22Rv1 (cell line): ENCODE measurements around the gene SLC16A5.

Source experiments
- H3K27ac ChIP-seq: fragments of 450-650 bp; 2 replicates; pipeline ENCODE4 v1.5.1; 2017
- ZFX ChIP-seq: fragments of 450-650 bp; IDR thresholded peaks from 2 replicates; pipeline ENCODE4 v1.6.1; 2017; ENCODE audit warnings: antibody characterized with exemption, borderline replicate concordance
- TF ChIP-seq, protein P1 (sequence below): fragments of 450-650 bp; IDR thresholded peaks from 2 replicates; pipeline ENCODE4 v1.5.1; 2017; ENCODE audit warnings: mild to moderate bottlenecking

SLC16A5 gene

DNA sequence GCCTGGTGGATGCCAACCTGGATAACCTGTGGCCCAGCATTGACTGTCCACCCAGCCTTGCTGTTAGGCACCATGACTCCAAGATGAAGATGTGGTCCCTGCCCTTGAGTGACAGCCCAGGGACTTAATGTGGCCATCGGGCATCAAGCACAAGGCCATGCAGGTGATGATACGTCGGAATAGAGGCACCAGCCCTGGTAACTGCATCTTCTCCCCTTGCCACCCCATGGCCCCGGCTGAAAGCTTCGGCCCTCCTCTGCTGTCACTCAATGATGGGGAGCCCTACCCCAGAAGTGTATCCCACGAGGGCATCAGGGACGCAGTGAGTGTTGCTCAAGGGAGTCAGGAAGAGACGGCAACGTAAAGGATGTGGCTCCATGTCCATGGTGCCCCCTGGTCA is 41.8 kb downstream of the SLC16A5 start:
- TF ChIP-seq, protein P1, sequence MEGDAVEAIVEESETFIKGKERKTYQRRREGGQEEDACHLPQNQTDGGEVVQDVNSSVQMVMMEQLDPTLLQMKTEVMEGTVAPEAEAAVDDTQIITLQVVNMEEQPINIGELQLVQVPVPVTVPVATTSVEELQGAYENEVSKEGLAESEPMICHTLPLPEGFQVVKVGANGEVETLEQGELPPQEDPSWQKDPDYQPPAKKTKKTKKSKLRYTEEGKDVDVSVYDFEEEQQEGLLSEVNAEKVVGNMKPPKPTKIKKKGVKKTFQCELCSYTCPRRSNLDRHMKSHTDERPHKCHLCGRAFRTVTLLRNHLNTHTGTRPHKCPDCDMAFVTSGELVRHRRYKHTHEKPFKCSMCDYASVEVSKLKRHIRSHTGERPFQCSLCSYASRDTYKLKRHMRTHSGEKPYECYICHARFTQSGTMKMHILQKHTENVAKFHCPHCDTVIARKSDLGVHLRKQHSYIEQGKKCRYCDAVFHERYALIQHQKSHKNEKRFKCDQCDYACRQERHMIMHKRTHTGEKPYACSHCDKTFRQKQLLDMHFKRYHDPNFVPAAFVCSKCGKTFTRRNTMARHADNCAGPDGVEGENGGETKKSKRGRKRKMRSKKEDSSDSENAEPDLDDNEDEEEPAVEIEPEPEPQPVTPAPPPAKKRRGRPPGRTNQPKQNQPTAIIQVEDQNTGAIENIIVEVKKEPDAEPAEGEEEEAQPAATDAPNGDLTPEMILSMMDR: no peak
- no peak for TF ChIP-seq ZFX
- H3K27ac ChIP-seq: peak overlapping the region; percentile 90

DNA sequence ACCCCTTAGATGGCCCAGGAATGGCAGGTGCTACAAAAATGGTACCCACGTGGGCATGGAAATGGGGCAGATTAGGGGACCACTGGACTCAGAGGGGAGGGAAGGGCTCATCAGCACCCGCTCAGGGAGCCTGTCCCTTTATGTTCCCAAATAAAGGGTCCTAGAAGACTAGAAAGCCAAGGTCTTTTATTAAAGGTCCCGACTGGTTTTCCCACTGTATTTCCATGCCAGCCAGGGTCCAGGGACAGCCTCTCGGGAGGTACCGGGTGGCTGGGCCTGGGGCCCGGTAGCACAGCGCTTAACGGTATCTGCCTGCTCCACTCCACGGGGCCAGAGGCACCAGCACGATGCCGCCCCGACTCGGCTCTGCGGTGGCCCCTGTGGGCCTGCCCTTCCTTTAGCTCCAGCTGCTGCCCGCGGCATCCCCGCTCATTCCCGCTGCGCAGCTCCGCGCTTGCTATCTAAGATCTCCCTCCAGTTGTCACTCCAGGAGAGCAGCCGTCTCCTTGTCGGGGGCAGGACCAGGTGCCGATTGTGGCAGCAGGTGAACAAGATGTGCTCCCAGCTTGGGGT is 42.4 kb downstream of the SLC16A5 start:
- peak overlapping the region; percentile 90 for H3K27ac ChIP-seq
- TF ChIP-seq ZFX: no peak

DNA sequence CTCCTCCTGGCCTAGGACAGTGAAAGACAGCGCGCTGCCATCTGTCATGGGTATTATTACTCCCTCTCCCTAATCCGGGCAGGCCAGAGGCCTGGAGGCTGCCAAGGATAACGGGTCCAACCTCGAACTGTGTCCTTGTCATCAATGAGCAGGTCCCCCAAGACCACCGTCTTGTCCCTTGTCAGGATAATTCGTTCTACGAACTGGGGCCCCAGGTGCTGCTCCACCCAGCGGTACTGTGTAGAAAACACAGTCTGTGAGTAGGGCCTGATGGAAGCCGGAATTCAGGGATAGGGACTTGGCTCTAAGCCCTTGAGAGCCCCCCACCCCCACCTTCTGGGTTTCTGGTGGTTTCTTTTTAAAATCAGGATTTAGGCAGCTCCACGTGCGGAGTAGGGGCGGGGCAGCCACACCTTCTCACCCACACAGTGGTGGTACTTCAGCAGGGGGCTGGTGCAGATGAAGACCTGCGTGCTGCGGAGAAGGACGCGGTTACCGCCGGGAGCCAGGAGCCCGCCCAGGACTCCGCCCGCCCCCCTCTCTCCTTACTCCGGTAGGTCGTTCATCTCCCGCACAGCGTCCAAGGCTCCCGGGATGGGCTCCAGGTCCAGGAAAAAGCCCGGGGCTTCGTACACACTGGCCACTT is 43.0 kb downstream of the SLC16A5 start:
- H3K27ac ChIP-seq: peak overlapping the region; percentile 90
- TF ChIP-seq, protein P1: no peak
- no peak for TF ChIP-seq ZFX

DNA sequence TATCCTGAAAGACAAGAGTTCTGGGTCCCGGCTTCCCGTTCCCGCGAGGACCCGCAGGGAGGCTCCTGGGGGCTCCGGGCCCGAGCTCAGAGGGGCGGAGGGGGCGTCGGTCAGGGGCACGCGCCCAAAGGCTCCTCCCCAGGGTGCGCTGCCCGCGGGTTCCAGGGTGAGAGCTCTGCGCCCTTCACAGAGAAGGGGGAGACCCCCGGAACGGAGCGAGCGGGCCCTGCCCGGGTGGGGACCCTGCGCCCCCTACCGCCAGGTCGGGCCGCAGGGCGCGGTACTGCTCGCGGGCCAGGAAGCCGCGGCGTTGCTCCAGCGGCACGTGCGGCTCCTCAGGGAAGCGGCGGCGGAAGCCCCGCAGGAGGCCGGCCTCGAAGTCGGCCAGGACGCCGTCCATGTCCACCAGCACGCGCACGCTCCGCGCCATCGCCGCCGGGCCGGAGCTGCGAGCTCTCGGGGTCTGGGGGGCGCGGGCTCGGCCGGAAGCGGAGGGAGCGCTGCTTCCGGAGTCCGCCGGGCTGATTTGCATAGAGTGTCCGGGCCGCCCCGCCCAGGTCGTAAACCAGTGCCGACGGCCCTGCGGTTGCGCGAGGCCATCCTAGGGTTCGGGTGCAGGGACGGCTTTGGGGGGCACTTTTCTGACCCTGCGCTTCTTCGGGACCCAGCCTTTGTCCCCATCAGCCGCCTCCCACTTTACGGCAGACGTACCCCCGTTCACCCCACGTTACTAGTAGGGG is 43.7 kb downstream of the SLC16A5 start, which contains the start of gene NT5C:
TSS of gene NT5C (minus strand) at position 465 of the 740 bp plus-strand sequence. CDS start at position 430, 35 bp downstream.
- TF ChIP-seq, protein P1: peak; percentile 84
- no peak for TF ChIP-seq ZFX
- peak within 1 kb of the TSS; percentile 90 for H3K27ac ChIP-seq

DNA sequence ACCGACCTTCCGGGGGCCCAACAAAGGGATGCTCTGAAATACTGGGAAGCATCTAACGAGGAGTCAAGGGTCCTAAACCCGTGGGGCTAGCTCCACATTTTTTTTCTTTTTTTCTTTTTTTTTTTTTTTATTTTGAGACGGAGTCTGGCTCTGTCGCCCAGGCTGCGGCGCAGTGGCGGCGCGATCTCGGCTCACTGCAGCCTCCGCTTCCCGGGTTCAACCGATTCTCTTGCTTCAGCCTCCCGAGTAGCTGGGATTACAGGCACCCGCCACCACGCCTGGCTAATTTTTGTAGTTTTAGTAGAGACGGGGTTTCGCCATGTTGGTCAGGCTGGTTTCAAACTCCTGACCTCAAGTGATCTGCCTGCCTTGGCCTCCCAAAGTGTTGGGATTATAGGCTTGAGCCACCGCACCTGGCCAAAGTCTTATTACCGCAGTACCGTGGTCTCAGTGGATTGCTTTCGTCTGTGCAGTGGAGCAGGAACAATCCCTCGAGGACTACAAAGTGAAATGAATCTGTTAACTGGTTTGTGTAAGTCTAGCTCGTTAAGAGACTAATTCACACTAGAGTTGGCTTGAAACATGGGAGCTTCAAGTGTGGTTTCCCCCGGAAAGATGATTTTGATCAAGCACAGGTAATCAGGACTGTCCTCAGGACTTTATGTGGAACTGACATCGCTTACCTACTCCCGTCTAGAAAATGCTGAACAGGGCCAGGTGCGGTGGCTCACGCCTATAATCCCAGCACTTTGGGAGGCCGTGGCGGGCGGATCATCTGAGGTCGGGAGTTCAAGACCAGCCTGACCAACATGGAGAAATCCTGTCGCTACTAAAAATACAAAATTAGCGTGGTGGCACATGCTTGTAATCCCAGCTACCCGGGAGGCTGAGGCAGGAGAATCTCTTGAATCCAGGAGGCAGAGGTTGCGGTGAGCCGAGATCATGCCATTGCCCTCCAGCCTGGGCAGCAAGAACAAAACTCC is 44.6 kb downstream of the SLC16A5 start:
- H3K27ac ChIP-seq: peak overlapping the region; percentile 90

DNA sequence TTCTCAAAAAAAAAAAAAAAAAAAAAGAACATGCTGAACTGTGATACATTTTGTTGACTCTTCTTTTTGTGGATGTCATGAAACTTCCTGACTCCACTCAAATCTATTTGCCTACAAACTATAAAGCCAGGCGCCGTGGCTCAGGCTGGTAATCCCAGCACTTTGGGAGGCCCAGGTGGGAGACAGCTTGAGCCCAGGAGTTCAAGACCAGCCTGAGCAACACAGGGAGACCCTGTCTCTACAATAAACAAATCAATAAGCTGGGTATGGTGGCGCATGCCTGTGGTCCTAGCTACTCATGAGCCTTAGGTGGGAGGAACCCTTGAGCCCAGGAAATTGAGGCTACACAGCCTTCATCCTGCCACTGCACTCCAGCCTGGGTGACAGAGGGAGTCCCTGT is 45.2 kb downstream of the SLC16A5 start:
- TF ChIP-seq ZFX: no peak
- TF ChIP-seq, protein P1: no peak
- peak overlapping the region; percentile 90 for H3K27ac ChIP-seq

DNA sequence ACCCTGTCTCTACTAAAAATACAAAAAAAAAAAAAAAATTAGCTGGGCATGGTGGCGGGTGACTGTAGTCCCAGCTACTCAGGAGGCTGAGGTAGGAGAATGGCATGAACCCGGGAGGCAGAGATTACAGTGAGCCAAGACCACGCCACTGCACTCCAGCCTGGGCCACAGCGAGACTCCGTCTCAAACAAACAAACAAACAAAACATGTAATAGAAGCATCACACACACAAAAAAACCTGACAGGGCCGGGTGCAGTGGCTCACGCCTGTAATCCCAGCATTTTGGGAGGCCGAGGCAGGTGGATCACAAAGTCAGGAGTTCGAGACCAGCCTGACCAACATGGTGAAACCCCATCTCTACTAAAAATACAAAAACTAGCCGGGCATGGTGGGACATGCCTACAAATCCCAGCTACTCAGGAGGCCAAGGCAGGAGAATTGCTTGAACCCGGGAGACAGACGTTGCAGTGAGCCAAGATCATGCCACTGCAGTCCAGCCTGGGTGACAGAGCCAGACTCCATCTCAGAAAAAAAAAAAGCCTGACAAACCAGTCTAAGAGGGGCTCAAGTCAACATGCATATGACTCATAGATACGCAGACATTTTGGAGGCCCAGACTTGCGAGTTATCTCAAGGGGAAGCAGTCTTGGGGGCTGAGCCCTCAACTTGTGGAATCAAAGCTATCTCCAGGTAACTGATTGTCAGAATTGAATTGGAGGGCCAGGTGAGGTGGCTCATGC is 46.0 kb downstream of the SLC16A5 start:
- peak overlapping the region; percentile 90 for H3K27ac ChIP-seq

DNA sequence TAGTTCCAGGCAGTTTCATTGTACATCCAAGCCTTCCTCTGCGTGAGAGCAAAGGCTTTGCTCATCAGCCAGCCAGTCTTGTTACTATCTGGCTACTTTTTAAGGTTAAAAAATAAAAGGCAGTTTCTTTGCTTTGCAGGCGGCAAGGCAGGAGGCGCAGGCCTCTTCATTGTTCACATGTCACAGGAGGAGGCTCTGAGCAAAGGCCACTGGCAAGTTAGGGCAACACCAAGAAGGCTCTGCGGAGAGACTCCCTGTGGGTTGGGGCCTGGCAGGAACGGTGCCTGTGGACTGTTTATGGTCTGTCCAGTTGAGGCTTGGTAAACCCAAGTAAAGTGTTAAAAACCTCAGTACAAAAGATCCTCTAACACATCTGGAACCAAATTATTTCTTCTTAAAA is 47.7 kb downstream of the SLC16A5 start:
- peak overlapping the region; percentile 90 for H3K27ac ChIP-seq
- TF ChIP-seq, protein P1: no peak
- no peak for TF ChIP-seq ZFX
